Measurements from ENCODE around the gene PRSS35. TPM values are rescaled to one million over a fixed set of nuclear protein-coding genes. Genes with fewer than 3 reads are reported as not detected.
A peak's percentile ranks its signal among the peaks of the same experiment; 100 is the strongest.

PRSS35 gene, protein sequence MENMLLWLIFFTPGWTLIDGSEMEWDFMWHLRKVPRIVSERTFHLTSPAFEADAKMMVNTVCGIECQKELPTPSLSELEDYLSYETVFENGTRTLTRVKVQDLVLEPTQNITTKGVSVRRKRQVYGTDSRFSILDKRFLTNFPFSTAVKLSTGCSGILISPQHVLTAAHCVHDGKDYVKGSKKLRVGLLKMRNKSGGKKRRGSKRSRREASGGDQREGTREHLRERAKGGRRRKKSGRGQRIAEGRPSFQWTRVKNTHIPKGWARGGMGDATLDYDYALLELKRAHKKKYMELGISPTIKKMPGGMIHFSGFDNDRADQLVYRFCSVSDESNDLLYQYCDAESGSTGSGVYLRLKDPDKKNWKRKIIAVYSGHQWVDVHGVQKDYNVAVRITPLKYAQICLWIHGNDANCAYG
- 1 to 10 TPM in 1 of 2 donors, under 1 TPM in 1; 0.86 to 4.0 TPM for total RNA-seq
- polyA plus RNA-seq (ENCODE audit: insufficient read length in 6 of 6): 10 to 100 TPM; 32.7 to 93.0 (median 52.2) TPM
- long read RNA-seq, donor 1, transcript PRSS35-201 (2 exons, 2,440 nt): major isoform, 31 of 36 reads
- long read RNA-seq, donor 1, partial matches to known transcripts: 0 of 36 reads
- long read RNA-seq, donor 1, other reads (novel, unspliced or antisense): 5 of 36 reads
- long read RNA-seq, donor 2, transcript PRSS35-201 (2 exons, 2,440 nt): major isoform, 21 of 21 reads
- long read RNA-seq, donor 2, partial matches to known transcripts: 0 of 21 reads
- long read RNA-seq, donor 2, other reads (novel, unspliced or antisense): 0 of 21 reads
- long read RNA-seq, donor 3, transcript PRSS35-201 (2 exons, 2,440 nt): major isoform, 19 of 19 reads
- long read RNA-seq, donor 3, partial matches to known transcripts: 0 of 19 reads
- long read RNA-seq, donor 3, other reads (novel, unspliced or antisense): 0 of 19 reads
- long read RNA-seq, donor 4, partial matches to known transcripts: 0 of 1 reads
- long read RNA-seq, donor 4, other reads (novel, unspliced or antisense): 0 of 1 reads
- long read RNA-seq, donor 5, transcript PRSS35-201 (2 exons, 2,440 nt): major isoform, 22 of 22 reads
- long read RNA-seq, donor 5, partial matches to known transcripts: 0 of 22 reads
- long read RNA-seq, donor 5, other reads (novel, unspliced or antisense): 0 of 22 reads
- long read RNA-seq, donor 6, transcript PRSS35-201 (2 exons, 2,440 nt): major isoform, 31 of 31 reads
- long read RNA-seq, donor 6, partial matches to known transcripts: 0 of 31 reads
- long read RNA-seq, donor 6, other reads (novel, unspliced or antisense): 0 of 31 reads
- long read RNA-seq, donor 7, transcript PRSS35-201 (2 exons, 2,440 nt): major isoform, 10 of 10 reads
- long read RNA-seq, donor 7, partial matches to known transcripts: 0 of 10 reads
- long read RNA-seq, donor 7, other reads (novel, unspliced or antisense): 0 of 10 reads
- long read RNA-seq, donor 8, transcript PRSS35-201 (2 exons, 2,440 nt): major isoform, 7 of 7 reads
- long read RNA-seq, donor 8, partial matches to known transcripts: 0 of 7 reads
- long read RNA-seq, donor 8, other reads (novel, unspliced or antisense): 0 of 7 reads
- long read RNA-seq, donor 9: 0 reads
- long read RNA-seq, donor 10, partial matches to known transcripts: 0 of 1 reads
- long read RNA-seq, donor 10, other reads (novel, unspliced or antisense): 0 of 1 reads
- long read RNA-seq, donor 11, transcript PRSS35-201 (2 exons, 2,440 nt): major isoform, 11 of 11 reads
- long read RNA-seq, donor 11, partial matches to known transcripts: 0 of 11 reads
- long read RNA-seq, donor 11, other reads (novel, unspliced or antisense): 0 of 11 reads
- long read RNA-seq, donor 12, transcript PRSS35-201 (2 exons, 2,440 nt): major isoform, 8 of 8 reads
- long read RNA-seq, donor 12, partial matches to known transcripts: 0 of 8 reads
- long read RNA-seq, donor 12, other reads (novel, unspliced or antisense): 0 of 8 reads

DNA sequence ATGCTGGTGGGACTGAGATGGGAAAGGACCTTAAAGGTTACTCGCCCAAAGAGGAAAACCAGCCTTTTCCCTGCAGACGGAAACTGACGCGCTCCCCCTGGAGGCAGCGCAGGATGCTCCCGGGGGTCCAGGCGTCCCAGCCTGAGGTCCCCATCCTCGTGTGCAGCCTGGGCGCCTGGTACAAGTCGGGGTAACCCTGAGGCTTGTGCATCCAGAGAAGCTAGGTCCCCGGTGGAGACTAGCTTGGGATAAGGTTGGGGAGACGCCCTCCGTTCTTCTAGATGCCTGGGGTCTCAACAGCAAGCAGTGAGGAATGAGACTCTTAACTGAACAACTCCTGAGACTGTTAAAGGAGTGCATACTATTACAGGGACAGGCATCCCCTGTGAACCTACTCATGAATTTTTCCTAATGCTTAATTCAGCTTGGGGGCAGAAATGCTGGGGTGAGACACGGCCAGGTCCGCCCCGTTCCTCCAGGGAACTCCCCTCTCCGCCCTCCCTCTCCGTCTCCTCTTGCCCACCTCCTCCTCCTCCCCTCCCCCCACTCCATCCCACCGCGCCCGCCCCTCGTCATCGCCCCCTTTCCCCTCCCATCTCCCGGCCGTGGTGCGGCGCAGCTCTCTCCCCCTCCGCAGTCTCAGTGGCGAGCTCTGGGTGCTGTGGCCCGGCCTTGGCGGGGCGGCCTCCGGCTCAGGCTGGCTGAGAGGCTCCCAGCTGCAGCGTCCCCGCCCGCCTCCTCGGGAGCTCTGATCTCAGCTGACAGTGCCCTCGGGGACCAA lies at the start of gene PRSS35:
Gene PRSS35 (plus strand): TSS at position 634 of the 781 bp plus-strand sequence. CDS start 10,908 bp downstream, outside the sequence.
- peak; percentile 95 for ATAC-seq

DNA sequence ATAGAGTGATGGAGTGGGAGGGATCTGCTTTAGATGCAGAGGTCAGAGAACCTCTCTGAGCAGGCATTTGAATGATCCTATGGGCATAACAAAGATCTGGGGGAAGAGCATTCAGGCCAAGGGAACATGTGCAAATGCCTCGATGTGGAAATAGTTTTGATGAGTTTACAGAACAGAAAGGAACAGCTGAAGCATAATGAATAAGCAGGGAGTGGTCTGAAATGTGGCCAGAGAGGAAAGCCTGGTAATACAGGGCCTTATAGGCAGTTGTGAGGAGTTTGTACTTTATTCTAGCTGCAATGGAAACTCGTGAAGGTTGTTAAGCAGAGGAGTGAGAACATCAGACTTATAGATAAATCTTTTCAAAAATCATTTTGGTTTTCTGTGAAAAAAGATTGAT lies 48.4 kb upstream of the PRSS35 start:
- intact Hi-C loops (cut with DNase I): no loop called here
- Histone ChIP-seq H3K27me3 (no peaks in the 10 kb centered on the region), H3K27ac (no peak overlapping the region), H3K36me3 (no peaks in the 10 kb centered on the region), H3K9me3 (no peaks in the 10 kb centered on the region), H3K4me1 (peaks cover 0 to 3% of the 10 kb centered on the region in 2 donors), H3K4me3 (no peak overlapping the region)
- ATAC-seq (peak; percentile 60), DNase-seq (no peak)
- TF ChIP-seq, protein P1, sequence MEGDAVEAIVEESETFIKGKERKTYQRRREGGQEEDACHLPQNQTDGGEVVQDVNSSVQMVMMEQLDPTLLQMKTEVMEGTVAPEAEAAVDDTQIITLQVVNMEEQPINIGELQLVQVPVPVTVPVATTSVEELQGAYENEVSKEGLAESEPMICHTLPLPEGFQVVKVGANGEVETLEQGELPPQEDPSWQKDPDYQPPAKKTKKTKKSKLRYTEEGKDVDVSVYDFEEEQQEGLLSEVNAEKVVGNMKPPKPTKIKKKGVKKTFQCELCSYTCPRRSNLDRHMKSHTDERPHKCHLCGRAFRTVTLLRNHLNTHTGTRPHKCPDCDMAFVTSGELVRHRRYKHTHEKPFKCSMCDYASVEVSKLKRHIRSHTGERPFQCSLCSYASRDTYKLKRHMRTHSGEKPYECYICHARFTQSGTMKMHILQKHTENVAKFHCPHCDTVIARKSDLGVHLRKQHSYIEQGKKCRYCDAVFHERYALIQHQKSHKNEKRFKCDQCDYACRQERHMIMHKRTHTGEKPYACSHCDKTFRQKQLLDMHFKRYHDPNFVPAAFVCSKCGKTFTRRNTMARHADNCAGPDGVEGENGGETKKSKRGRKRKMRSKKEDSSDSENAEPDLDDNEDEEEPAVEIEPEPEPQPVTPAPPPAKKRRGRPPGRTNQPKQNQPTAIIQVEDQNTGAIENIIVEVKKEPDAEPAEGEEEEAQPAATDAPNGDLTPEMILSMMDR (IDR thresholded peaks at IDR 0.05): no peak

More for the DNA sequence above, at the start of gene PRSS35:
- H3K27ac ChIP-seq: peak within 1 kb of the TSS in 1 of 2 donors; percentile 48
- H3K4me3 ChIP-seq: peak within 1 kb of the TSS; percentile 24 to 33
- DNase-seq: peak; percentile 56 to 88 (median 71)
- H3K9me3 ChIP-seq: no peaks in the 10 kb centered on the region
- peaks cover 0 to 33% of the 10 kb centered on the region in 2 donors for H3K27me3 ChIP-seq
- TF ChIP-seq, protein P1 (IDR thresholded peaks at IDR 0.05): peak; percentile 53 to 59
- intact Hi-C loops (cut with DNase I): loop anchor here in 1 of 2 donors (5.0 to 10.0 kb wide), 2 partner anchors 95 to 447 kb away; partner anchors contain the start of genes DOP1A and UBE3D
- peaks cover 4 to 11% of the 10 kb centered on the region in 2 donors for H3K4me1 ChIP-seq
- H3K36me3 ChIP-seq: no peaks in the 10 kb centered on the region

DNA sequence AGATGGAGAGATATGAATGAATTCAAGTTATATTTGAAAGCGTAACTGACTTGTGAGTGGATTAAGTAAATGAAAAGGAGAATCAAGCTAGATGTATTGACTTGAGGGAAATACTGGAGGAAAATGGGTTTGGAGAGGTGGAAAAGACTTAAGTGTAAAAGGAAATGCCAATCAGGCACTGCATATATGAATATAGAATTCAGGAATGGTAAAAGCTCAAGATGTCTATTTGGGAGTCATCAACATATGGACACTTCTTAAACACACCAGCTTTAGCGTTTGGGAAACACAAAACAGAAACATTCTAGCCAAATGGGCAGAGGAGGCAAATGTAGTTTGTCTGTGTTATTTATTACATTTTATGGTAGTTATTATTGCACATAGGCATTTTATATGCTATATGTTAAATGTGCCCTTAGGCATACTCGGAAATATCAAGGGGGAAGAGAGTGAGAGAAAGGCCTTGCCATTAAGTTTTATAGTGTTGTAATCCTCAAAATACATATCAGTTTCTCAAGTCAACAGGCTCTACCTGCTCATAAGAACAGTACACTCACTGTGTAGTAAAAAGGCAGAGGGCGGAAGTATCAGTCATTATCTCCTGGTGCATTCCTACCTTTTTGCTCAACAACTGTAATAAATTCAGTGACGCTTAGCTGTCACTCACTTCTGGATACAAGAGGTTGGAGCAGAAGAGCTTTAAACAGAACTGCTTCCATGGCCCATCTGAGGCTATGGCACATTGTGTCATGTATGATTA lies 47.8 kb upstream of the PRSS35 start:
- intact Hi-C loops (cut with DNase I): no loop called here
- H3K4me1 ChIP-seq: peaks cover 0 to 3% of the 10 kb centered on the region in 2 donors
- TF ChIP-seq, protein P1 (IDR thresholded peaks at IDR 0.05): no peak
- H3K4me3 ChIP-seq: no peak overlapping the region
- no peak overlapping the region for H3K27ac ChIP-seq
- ATAC-seq (no peak), DNase-seq (no peak)
- no peaks in the 10 kb centered on the region for H3K9me3 ChIP-seq
- H3K27me3 ChIP-seq: no peaks in the 10 kb centered on the region
- no peaks in the 10 kb centered on the region for H3K36me3 ChIP-seq
